Stomach (tissue), 9 donors: ENCODE results near the gene SPRR1A. TPM values are rescaled to one million over a fixed set of nuclear protein-coding genes. Genes with fewer than 3 reads are reported as not detected.

Source experiments
- DNase-seq, 2 donors: peaks; one replicate each; pipeline versions ENCODE4 v3.0.0 to v3.0.0-alpha.2; 2013 to 2019
- H3K27ac ChIP-seq, 5 donors: fragments of 200-600 bp in 4 of 5; sonication (generic) in 4 of 5; one replicate each; pipeline ENCODE4 v1.5.1; 2013 to 2019; ENCODE audit warnings: mild to moderate bottlenecking in 1 of 5, moderate library complexity in 1 of 5
- H3K27me3 ChIP-seq, 3 donors: fragments of 200-600 bp; sonication (generic); one replicate each; pipeline ENCODE4 v1.5.1; 2017 to 2019; ENCODE audit warnings: mixed run types in 1 of 3
- H3K36me3 ChIP-seq, 4 donors: fragments of 200-600 bp; sonication (generic); 1 replicate in 3 of 4; 2 replicates in 1 of 4; pipeline ENCODE4 v1.5.1; 2016 to 2019
- H3K4me1 ChIP-seq, 4 donors: fragments of 200-600 bp; sonication (generic); one replicate each; pipeline ENCODE4 v1.5.1; 2016 to 2019
- H3K4me3 ChIP-seq, 4 donors: fragments of 200-600 bp; sonication (generic) in 3 of 4; one replicate each; pipeline ENCODE4 v1.5.1; 2016 to 2019; ENCODE audit warnings: mild to moderate bottlenecking in 1 of 4
- H3K9me3 ChIP-seq, 4 donors: fragments of 200-600 bp; sonication (generic); one replicate each; pipeline ENCODE4 v1.5.1; 2016 to 2019
- EP300 ChIP-seq: sonication (generic); formaldehyde crosslinking; IDR thresholded peaks from one replicate; pipeline ENCODE4 v1.6.1; 2017; ENCODE audit warnings: antibody characterized with exemption
- POLR2A ChIP-seq, 4 donors: fragments of 450-650 bp; IDR thresholded peaks; one replicate each; pipeline ENCODE4 v1.6.1; 2016; ENCODE audit warnings: antibody characterized with exemption in 4 of 4, control low read depth in 2 of 4, mild to moderate bottlenecking in 1 of 4, moderate library complexity in 1 of 4
- POLR2AphosphoS5 ChIP-seq, 3 donors: sonication (generic); formaldehyde crosslinking; IDR thresholded peaks; one replicate each; pipeline ENCODE4 v1.6.1; 2016; ENCODE audit warnings: antibody characterized with exemption in 3 of 3
- WGBS, 5 donors: extraction: QIAGEN DNeasy Blood & Tissue Kit in 3 of 5; methylation state at CpG; one replicate each; pipeline versions ENCODE4 v1.1.5 to v1.1.7; 2013 to 2018; 5-methylcytosine and 5-hydroxymethylcytosine counted together
- intact Hi-C: fragments of 100-400 bp; cut with DNase I; formaldehyde crosslinking; loops from one replicate; pipeline ENCODE4 v1.15.1; 2023; ENCODE audit warnings: low total_unique reads
- polyA plus RNA-seq, 3 donors: library from polyadenylated mRNA; stranded (reverse); fragments of 200-250 nt; gene quantifications; one replicate each; pipeline ENCODE4 v1.2.3, GENCODE V29; 2013
- total RNA-seq, 5 donors: library from RNA; depleted of rRNA; stranded (reverse); fragments of >200 nt; gene quantifications; one replicate each; pipeline versions ENCODE4 v1.1.0 to v1.2.3, GENCODE V29; 2014 to 2016
- TF ChIP-seq, protein P1 (sequence below), 7 experiments: fragments of 450-650 bp in 4 of 7; fragments of 200-600 bp in 3 of 7; sonication (generic) in 3 of 7; IDR thresholded peaks; one replicate each; pipeline ENCODE4 v1.5.1; 2016 to 2019; ENCODE audit warnings: antibody characterized with exemption in 7 of 7, control low read depth in 2 of 7, mild to moderate bottlenecking in 1 of 7
- donor health status: healthy with polysubstance abuse.
- donor health status: Bipolar disorder and iron deficiency.
- donor health status: healthy.

The SPRR1A gene
- total and polyA plus RNA-seq, 8 donors: 123 TPM; not detected in 7

DNA sequence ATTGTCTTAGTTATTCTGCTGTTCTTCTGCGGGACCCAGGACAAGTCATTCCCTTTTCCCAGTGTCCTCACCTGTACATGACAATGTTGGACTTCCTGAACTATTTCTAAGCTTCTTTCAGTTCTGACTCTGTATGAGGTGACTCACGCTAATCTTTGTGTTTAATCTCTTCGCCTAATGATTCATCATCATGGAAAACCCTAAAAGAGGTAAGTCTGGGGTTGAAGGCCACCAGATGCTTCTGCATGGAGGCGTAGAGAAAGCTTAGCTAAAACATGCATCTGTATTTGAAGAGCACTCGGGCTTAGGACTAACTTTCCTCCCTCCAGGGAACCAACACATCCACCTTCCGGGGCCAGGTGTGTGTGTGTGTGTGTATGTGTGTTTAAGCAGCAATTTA lies 29.4 kb upstream of the SPRR1A start:
- peak overlapping the region in 1 of 5 donors; percentile 20 for H3K27ac ChIP-seq
- no peaks in the 10 kb centered on the region for H3K27me3 ChIP-seq
- WGBS, 5 donors: 73 to 77% (median 75%) methylated on average over 6 of the region's 6 CpGs
- no peaks in the 10 kb centered on the region for H3K4me1 ChIP-seq
- DNase-seq: no peak
- no peak for TF ChIP-seq POLR2AphosphoS5 (IDR thresholded peaks at IDR 0.05)
- no peak for TF ChIP-seq EP300
- no peak for TF ChIP-seq POLR2A (IDR thresholded peaks at IDR 0.05)
- TF ChIP-seq, protein P1, sequence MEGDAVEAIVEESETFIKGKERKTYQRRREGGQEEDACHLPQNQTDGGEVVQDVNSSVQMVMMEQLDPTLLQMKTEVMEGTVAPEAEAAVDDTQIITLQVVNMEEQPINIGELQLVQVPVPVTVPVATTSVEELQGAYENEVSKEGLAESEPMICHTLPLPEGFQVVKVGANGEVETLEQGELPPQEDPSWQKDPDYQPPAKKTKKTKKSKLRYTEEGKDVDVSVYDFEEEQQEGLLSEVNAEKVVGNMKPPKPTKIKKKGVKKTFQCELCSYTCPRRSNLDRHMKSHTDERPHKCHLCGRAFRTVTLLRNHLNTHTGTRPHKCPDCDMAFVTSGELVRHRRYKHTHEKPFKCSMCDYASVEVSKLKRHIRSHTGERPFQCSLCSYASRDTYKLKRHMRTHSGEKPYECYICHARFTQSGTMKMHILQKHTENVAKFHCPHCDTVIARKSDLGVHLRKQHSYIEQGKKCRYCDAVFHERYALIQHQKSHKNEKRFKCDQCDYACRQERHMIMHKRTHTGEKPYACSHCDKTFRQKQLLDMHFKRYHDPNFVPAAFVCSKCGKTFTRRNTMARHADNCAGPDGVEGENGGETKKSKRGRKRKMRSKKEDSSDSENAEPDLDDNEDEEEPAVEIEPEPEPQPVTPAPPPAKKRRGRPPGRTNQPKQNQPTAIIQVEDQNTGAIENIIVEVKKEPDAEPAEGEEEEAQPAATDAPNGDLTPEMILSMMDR (IDR thresholded peaks at IDR 0.05): no peak
- H3K9me3 ChIP-seq: no peaks in the 10 kb centered on the region
- no peaks in the 10 kb centered on the region for H3K36me3 ChIP-seq
- H3K4me3 ChIP-seq: no peak overlapping the region
- intact Hi-C loops: no loop called here

DNA sequence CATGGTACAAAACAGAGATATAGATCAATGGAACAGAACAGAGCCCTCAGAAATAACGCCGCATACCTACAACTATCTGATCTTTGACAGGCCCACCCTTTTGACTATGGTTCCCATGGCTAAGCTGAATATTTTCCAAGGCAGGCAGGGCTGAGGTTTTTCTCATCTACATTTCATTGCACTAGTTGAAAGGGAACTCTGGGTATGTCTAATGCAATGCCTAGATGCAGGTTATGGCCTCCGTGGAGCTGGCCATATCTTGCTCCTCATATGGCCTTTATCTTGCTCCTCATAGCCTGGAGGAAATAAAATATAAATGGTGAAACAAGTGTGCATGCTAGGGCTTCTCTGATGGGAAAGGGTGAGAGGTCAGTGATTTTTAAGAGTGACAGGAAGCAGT lies 26.3 kb upstream of the SPRR1A start:
- WGBS, 5 donors: 84 to 89% (median 84%) methylated on average over 3 of the region's 3 CpGs
- Histone ChIP-seq H3K36me3 (no peaks in the 10 kb centered on the region), H3K27me3 (peaks cover 0 to 5% (median 0%) of the 10 kb centered on the region in 3 donors), H3K4me3 (no peak overlapping the region), H3K9me3 (no peaks in the 10 kb centered on the region), H3K4me1 (no peaks in the 10 kb centered on the region), H3K27ac (no peak overlapping the region)
- intact Hi-C loops: no loop called here
- no peak for TF ChIP-seq POLR2AphosphoS5 (IDR thresholded peaks at IDR 0.05)
- DNase-seq: no peak

DNA sequence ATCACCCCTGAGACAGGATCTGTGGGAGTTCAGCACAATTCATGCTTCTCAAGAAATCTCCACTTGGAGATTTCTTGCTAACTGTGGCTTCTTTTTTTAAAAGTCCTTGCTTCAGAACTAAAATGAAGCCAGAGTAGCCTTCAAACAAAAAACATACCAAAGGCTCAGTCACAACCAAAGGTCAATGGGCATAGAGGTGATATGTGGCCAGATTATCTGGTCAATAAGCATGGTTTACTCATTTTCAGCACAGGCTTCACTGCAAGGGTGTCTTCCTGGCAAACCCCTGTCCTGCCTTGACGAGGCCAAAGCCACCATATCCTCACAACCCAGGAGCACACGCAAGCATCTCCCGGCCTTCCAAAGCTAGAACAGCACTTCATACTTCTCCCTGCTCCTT lies 24.6 kb upstream of the SPRR1A start:
- 80 to 97% (median 87%) methylated on average over 3 of the region's 3 CpGs for WGBS, 5 donors
- peaks cover 0 to 5% (median 0%) of the 10 kb centered on the region in 3 donors for H3K27me3 ChIP-seq
- TF ChIP-seq POLR2A (IDR thresholded peaks at IDR 0.05) (no peak), POLR2AphosphoS5 (IDR thresholded peaks at IDR 0.05) (no peak), EP300 (no peak)
- TF ChIP-seq, protein P1 (IDR thresholded peaks at IDR 0.05): no peak
- no peaks in the 10 kb centered on the region for H3K4me1 ChIP-seq
- DNase-seq: no peak
- intact Hi-C loops: no loop called here
- no peak overlapping the region for H3K4me3 ChIP-seq
- H3K36me3 ChIP-seq: no peaks in the 10 kb centered on the region
- no peaks in the 10 kb centered on the region for H3K9me3 ChIP-seq
- H3K27ac ChIP-seq: no peak overlapping the region

DNA sequence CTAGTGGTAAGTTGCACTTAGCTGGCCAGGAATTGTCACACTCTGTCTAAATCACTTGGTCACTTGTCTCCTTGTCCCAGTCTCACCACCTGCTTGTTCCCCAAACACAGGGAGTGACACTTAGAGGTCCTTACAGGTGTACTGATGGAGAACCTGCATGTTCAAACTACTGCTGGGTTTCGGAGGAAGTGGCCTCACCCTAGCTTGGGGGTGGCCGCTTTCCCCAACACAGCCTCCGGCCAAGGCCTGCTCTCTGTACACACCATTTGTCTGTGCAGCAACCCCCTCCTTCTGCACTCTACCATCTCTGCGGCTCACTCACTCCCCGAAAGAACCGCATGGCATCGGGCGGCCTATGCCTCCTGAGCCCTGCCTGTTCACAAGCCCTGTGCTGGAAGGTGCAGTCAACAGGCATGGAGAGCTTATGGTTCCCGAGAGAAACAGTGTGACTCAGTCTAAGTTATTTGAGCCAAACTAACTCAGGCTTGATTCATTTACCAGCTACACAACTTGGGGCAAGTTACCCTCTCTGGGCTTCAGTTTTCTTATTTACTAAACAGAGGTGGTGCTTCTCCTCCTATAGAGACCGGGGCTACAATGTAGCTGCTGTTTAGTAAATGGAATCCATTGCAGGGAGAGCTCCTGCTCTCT lies 24.0 kb upstream of the SPRR1A start:
- Histone ChIP-seq H3K27ac (no peak overlapping the region), H3K4me3 (no peak overlapping the region), H3K9me3 (no peaks in the 10 kb centered on the region), H3K36me3 (no peaks in the 10 kb centered on the region), H3K4me1 (no peaks in the 10 kb centered on the region), H3K27me3 (peaks cover 0 to 5% (median 0%) of the 10 kb centered on the region in 3 donors)
- intact Hi-C loops: no loop called here
- DNase-seq: no peak
- WGBS, 5 donors: 89 to 97% (median 93%) methylated on average over 10 of the region's 10 CpGs
- no peak for TF ChIP-seq POLR2A (IDR thresholded peaks at IDR 0.05)
- TF ChIP-seq, protein P1 (IDR thresholded peaks at IDR 0.05): no peak
- TF ChIP-seq POLR2AphosphoS5 (IDR thresholded peaks at IDR 0.05): no peak
- TF ChIP-seq EP300: no peak

DNA sequence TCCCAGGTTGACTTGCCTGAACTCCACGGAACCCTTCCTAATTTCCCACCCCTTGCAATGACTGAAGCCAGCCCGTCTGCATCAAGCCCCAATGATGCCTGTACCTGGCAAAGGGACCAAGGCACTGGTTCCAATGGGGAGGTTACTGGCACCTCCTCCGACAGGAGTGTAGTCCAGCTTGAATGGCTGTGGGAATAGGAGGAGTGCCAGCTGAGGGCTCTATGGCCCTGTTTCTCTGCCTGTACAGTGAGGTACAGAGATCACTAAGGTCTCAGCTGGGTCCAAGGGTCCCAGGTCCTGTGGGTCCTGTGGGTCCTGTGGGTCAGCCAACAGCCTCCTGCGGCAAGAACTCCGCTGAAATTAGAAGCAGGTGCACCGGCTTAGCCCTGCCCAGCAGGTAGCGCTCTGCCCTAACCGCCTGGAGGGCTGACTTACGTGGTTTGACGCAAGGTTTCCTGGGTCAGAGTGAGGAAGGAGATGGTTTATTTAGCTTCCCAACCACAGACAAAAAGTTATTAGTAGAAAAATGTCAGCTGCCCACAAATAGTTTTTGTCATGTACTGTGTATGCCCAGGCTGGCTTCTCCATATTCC lies 23.3 kb upstream of the SPRR1A start:
- no peak for TF ChIP-seq POLR2AphosphoS5 (IDR thresholded peaks at IDR 0.05)
- TF ChIP-seq POLR2A (IDR thresholded peaks at IDR 0.05): no peak
- TF ChIP-seq, protein P1 (IDR thresholded peaks at IDR 0.05): no peak
- no peak for TF ChIP-seq EP300
- H3K36me3 ChIP-seq: no peaks in the 10 kb centered on the region
- no peak for DNase-seq
- H3K4me1 ChIP-seq: no peaks in the 10 kb centered on the region
- H3K27me3 ChIP-seq: peaks cover 0 to 5% (median 0%) of the 10 kb centered on the region in 3 donors
- intact Hi-C loops: no loop called here
- no peak overlapping the region for H3K4me3 ChIP-seq
- 62 to 72% (median 68%) methylated on average over 10 of the region's 10 CpGs for WGBS, 5 donors
- H3K27ac ChIP-seq: no peak overlapping the region
- no peaks in the 10 kb centered on the region for H3K9me3 ChIP-seq
